Lung (tissue), 16 donors: ENCODE results near the gene RGS7. TPM values are rescaled to one million over a fixed set of nuclear protein-coding genes. Genes with fewer than 3 reads are reported as not detected.

ENCODE experiments used
- ATAC-seq: fragments of 200-7000 bp; cut with Tn5 transposase; one replicate; pipeline ENCODE4 v1.9.1; 2020; ENCODE audit warnings: moderate number of reproducible peaks; ENCODE audit not compliant: insufficient read depth, low FRiP score
- DNase-seq, 3 donors: peaks; one replicate each; pipeline ENCODE4 v3.0.0-alpha.2; 2013 to 2017
- H3K27ac ChIP-seq, 2 donors: one replicate each; pipeline ENCODE4 v1.5.1; 2013; ENCODE audit warnings: mild to moderate bottlenecking in 2 of 2, moderate library complexity in 2 of 2, control low read depth in 1 of 2, inconsistent platforms in 1 of 2, low read depth in 1 of 2, low read length in 1 of 2
- H3K27me3 ChIP-seq, 3 donors: one replicate each; pipeline ENCODE4 v1.5.1; 2013; ENCODE audit warnings: low read length in 2 of 3; ENCODE audit not compliant: control insufficient read depth in 3 of 3, insufficient read depth in 3 of 3
- H3K36me3 ChIP-seq, 4 donors: one replicate each; pipeline ENCODE4 v1.5.1; 2013; ENCODE audit warnings: low read length in 4 of 4, mild to moderate bottlenecking in 1 of 4, moderate library complexity in 1 of 4; ENCODE audit not compliant: control insufficient read depth in 4 of 4, insufficient read depth in 4 of 4
- H3K4me1 ChIP-seq, 5 donors: one replicate each; pipeline ENCODE4 v1.5.1; 2013; ENCODE audit warnings: low read length in 5 of 5, mild to moderate bottlenecking in 2 of 5, moderate library complexity in 1 of 5; ENCODE audit not compliant: control insufficient read depth in 5 of 5, insufficient read depth in 5 of 5
- H3K4me3 ChIP-seq: one replicate; pipeline ENCODE4 v1.5.1; 2013; ENCODE audit warnings: mild to moderate bottlenecking, control low read depth, moderate library complexity
- H3K9ac ChIP-seq, 2 donors: one replicate each; pipeline ENCODE4 v1.5.1; 2013; ENCODE audit warnings: low read length in 2 of 2, control low read depth in 1 of 2; ENCODE audit not compliant: insufficient read depth in 1 of 2
- H3K9me3 ChIP-seq, 4 donors: one replicate each; pipeline ENCODE4 v1.5.1; 2013; ENCODE audit warnings: low read length in 3 of 4, mild to moderate bottlenecking in 1 of 4, moderate library complexity in 1 of 4; ENCODE audit not compliant: control insufficient read depth in 4 of 4, insufficient read depth in 3 of 4
- CTCF ChIP-seq: IDR thresholded peaks from 2 replicates; pipeline ENCODE4 v1.5.1; 2012; ENCODE audit warnings: mild to moderate bottlenecking; ENCODE audit errors: control extremely low read depth, extremely low read depth
- WGBS, 2 donors: extraction: QIAGEN DNeasy Blood & Tissue Kit; methylation state at CpG; one replicate each; pipeline ENCODE4 v1.1.7; 2013; 5-methylcytosine and 5-hydroxymethylcytosine counted together
- long read RNA-seq, 5 donors: transcript quantifications; one replicate each; lab custom pipeline, GENCODE V29; 2026
- polyA plus RNA-seq, 2 donors: library from polyadenylated mRNA; stranded (reverse); fragments of 200-250 nt; gene quantifications; one replicate each; pipeline ENCODE4 v1.2.1, GENCODE V29; 2013
- total RNA-seq, 2 donors: library from RNA; depleted of rRNA in 1 of 2; stranded (reverse); fragments of >200 nt in 1 of 2; gene quantifications; one replicate each; pipeline ENCODE4 v1.2.1, GENCODE V29; 2014 to 2021
- donor health status: control.
- donor health status: control.
- donor health status: Bipolar disorder and iron deficiency.
- donor health status: healthy.
- donor health status: DM: yes; HTN: yes; CAD: no.

The RGS7 gene
- under 1 TPM in 1 of 2 donors, not detected in 1; 0.25 TPM for total RNA-seq
- under 1 TPM; 0.06 to 0.08 TPM for polyA plus RNA-seq
- long read RNA-seq, donor 1 = 0 reads
- long read RNA-seq, donor 2 = 0 reads
- long read RNA-seq, donor 3 = 0 reads
- long read RNA-seq, donor 4 = 0 reads
- long read RNA-seq, donor 5 = 0 reads

- WGBS, 2 donors = 0 to 2% methylated on average over 39 to 105 of the region's 105 CpGs
- Histone ChIP-seq H3K27ac (no peak within 1 kb of the TSS), H3K9ac (no peak within 1 kb of the TSS), H3K36me3 (no peaks in the 10 kb centered on the region), H3K4me1 (peaks cover 0 to 9% (median 0%) of the 10 kb centered on the region in 5 donors), H3K4me3 (peak within 1 kb of the TSS; percentile 39), H3K27me3 (peaks cover 0 to 31% (median 10%) of the 10 kb centered on the region in 3 donors), H3K9me3 (no peaks in the 10 kb centered on the region)
- peak; percentile 87 for ATAC-seq
- no peak for TF ChIP-seq CTCF
- DNase-seq = peak; percentile 67 to 79 (median 73)
Measured at GRCh38 chr1:241356519-241357365, at the start of gene RGS7. Gene RGS7 (minus strand): TSS chr1:241357205.

GRCh38 chr1:241406421-241406820 is 49.4 kb upstream of the RGS7 start:
- Histone ChIP-seq H3K27ac (no peak overlapping the region), H3K4me1 (no peaks in the 10 kb centered on the region), H3K4me3 (no peak overlapping the region), H3K9me3 (no peaks in the 10 kb centered on the region), H3K27me3 (no peaks in the 10 kb centered on the region), H3K9ac (no peak overlapping the region), H3K36me3 (no peaks in the 10 kb centered on the region)
- ATAC-seq (no peak), DNase-seq (no peak)
- no peak for TF ChIP-seq CTCF
- 95 to 97% methylated on average over 3 of the region's 3 CpGs for WGBS, 2 donors

GRCh38 chr1:241401156-241401555 is 44.2 kb upstream of the RGS7 start:
- 69 to 84% methylated on average over 6 of the region's 6 CpGs for WGBS, 2 donors
- TF ChIP-seq CTCF = no peak
- Histone ChIP-seq H3K9me3 (no peaks in the 10 kb centered on the region), H3K36me3 (no peaks in the 10 kb centered on the region), H3K4me3 (no peak overlapping the region), H3K27ac (no peak overlapping the region), H3K4me1 (no peaks in the 10 kb centered on the region), H3K27me3 (no peaks in the 10 kb centered on the region), H3K9ac (no peak overlapping the region)
- no peak for DNase-seq
- ATAC-seq = no peak
